ENCODE measurements around the gene RTRAF. TPM values are rescaled to one million over a fixed set of nuclear protein-coding genes. Genes with fewer than 3 reads are reported as not detected.
A peak's percentile ranks its signal among the peaks of the same experiment; 100 is the strongest.

The RTRAF gene
- total RNA-seq, 1 experiment from 2014 or later: 784 TPM

DNA sequence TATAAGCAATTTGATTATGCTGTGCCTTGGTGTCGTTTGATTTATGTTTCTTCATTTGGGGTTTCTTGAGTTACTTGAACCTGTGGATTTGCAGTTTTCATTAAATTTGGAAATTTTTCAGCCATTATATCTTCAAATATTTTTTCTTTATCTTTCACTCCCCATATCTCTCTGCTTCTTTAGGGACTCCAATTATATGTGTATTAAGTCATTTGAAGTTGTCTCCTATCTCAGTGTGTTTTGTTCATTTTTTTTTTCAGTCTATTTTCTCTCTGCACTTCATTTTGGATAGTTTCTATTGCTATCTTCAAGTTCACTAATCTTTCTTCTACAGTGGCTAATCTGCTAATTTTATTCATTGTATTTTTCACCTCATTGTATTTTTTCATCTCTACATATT is 29.4 kb upstream of the RTRAF start:
- Histone ChIP-seq H4K20me1 (ENCODE audit: insufficient read depth, low read depth, low read length) (no peaks in the 10 kb centered on the region), H3K27me3 (ENCODE audit: low read length) (no peaks in the 10 kb centered on the region), H3K36me3 (ENCODE audit: insufficient read depth, low read length) (peaks cover 67% of the 10 kb centered on the region), H3K79me2 (ENCODE audit: low read length) (peaks cover 77% of the 10 kb centered on the region), H3K4me3 (ENCODE audit: low read length) (no peak overlapping the region), H3K27ac (ENCODE audit: low read length) (no peak overlapping the region), H3K9me3 (ENCODE audit: low read length) (no peaks in the 10 kb centered on the region), H3K9ac (ENCODE audit: low read length) (no peak overlapping the region), H3K9me2 (replicated peaks; ENCODE audit: insufficient read depth, low read length) (no peaks in the 10 kb centered on the region), H3K4me2 (ENCODE audit: low read depth, low read length, poor library complexity, severe bottlenecking) (no peak overlapping the region), H3K4me1 (ENCODE audit: low read length) (peaks cover 84% of the 10 kb centered on the region), H2AFZ (ENCODE audit: low read length) (no peak overlapping the region)
- no peak for DNase-seq

GRCh38 chr14:51960866-51961265 is 28.5 kb upstream of the RTRAF start:
- H3K9me3 ChIP-seq (ENCODE audit: low read length): no peaks in the 10 kb centered on the region
- no peak overlapping the region for H3K27ac ChIP-seq (ENCODE audit: low read length)
- H3K4me3 ChIP-seq (ENCODE audit: low read length): no peak overlapping the region
- H3K9me2 ChIP-seq (replicated peaks; ENCODE audit: insufficient read depth, low read length): no peaks in the 10 kb centered on the region
- no peaks in the 10 kb centered on the region for H4K20me1 ChIP-seq (ENCODE audit: insufficient read depth, low read depth, low read length)
- no peaks in the 10 kb centered on the region for H3K27me3 ChIP-seq (ENCODE audit: low read length)
- H2AFZ ChIP-seq (ENCODE audit: low read length): no peak overlapping the region
- no peak overlapping the region for H3K4me2 ChIP-seq (ENCODE audit: low read depth, low read length, poor library complexity, severe bottlenecking)
- no peak for DNase-seq
- no peak overlapping the region for H3K9ac ChIP-seq (ENCODE audit: low read length)
- H3K79me2 ChIP-seq (ENCODE audit: low read length): peaks cover 68% of the 10 kb centered on the region
- H3K36me3 ChIP-seq (ENCODE audit: insufficient read depth, low read length): peaks cover 59% of the 10 kb centered on the region
- H3K4me1 ChIP-seq (ENCODE audit: low read length): peaks cover 88% of the 10 kb centered on the region

GRCh38 chr14:51962711-51963110 is 26.6 kb upstream of the RTRAF start:
- Histone ChIP-seq H3K79me2 (ENCODE audit: low read length) (peaks cover 50% of the 10 kb centered on the region), H3K9me3 (ENCODE audit: low read length) (no peaks in the 10 kb centered on the region), H4K20me1 (ENCODE audit: insufficient read depth, low read depth, low read length) (0 out of 2 replicates have a peak, but pooled peaks cover 4% of the 10 kb centered on the region), H3K27ac (ENCODE audit: low read length) (peak overlapping the region; percentile 5), H3K9ac (ENCODE audit: low read length) (no peak overlapping the region), H2AFZ (ENCODE audit: low read length) (no peak overlapping the region), H3K27me3 (ENCODE audit: low read length) (no peaks in the 10 kb centered on the region), H3K4me3 (ENCODE audit: low read length) (no peak overlapping the region), H3K4me2 (ENCODE audit: low read depth, low read length, poor library complexity, severe bottlenecking) (no peak overlapping the region), H3K36me3 (ENCODE audit: insufficient read depth, low read length) (peaks cover 48% of the 10 kb centered on the region), H3K9me2 (replicated peaks; ENCODE audit: insufficient read depth, low read length) (no peaks in the 10 kb centered on the region), H3K4me1 (ENCODE audit: low read length) (peaks cover 70% of the 10 kb centered on the region)
- DNase-seq: no peak

DNA sequence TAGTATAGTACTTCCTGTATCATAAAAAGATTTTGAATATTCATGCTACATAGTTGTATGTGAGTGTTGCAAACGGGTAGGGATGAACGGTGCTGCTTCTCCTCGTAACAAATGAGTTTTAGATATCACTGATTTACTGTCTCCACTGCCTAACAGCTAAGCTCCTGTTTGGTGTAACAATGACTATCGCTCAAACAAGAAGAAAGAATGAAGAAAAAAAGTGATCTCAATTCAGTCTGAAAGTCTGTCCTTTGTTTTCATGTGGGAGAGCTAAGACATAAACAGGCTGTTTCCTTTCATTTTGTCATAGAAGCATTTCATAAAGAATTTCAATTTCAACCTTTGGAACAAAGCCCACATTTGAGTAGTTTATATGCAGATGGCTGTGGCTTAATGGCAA is 26.1 kb upstream of the RTRAF start:
- Histone ChIP-seq H3K27ac (ENCODE audit: low read length) (peak overlapping the region; percentile 5; the same call in 1 of the 2 replicates), H3K36me3 (ENCODE audit: insufficient read depth, low read length) (peaks cover 43% of the 10 kb centered on the region), H3K9ac (ENCODE audit: low read length) (no peak overlapping the region), H3K4me1 (ENCODE audit: low read length) (peaks cover 67% of the 10 kb centered on the region), H3K79me2 (ENCODE audit: low read length) (peaks cover 45% of the 10 kb centered on the region), H2AFZ (ENCODE audit: low read length) (no peak overlapping the region), H3K27me3 (ENCODE audit: low read length) (no peaks in the 10 kb centered on the region), H3K9me3 (ENCODE audit: low read length) (no peaks in the 10 kb centered on the region), H3K9me2 (replicated peaks; ENCODE audit: insufficient read depth, low read length) (no peaks in the 10 kb centered on the region), H3K4me3 (ENCODE audit: low read length) (no peak overlapping the region), H4K20me1 (ENCODE audit: insufficient read depth, low read depth, low read length) (0 out of 2 replicates have a peak, but pooled peaks cover 5% of the 10 kb centered on the region), H3K4me2 (ENCODE audit: low read depth, low read length, poor library complexity, severe bottlenecking) (no peak overlapping the region)
- no peak for DNase-seq

GRCh38 chr14:51967521-51967920 is 21.8 kb upstream of the RTRAF start:
- Histone ChIP-seq H3K27me3 (ENCODE audit: low read length) (no peaks in the 10 kb centered on the region), H3K4me1 (ENCODE audit: low read length) (peaks cover 26% of the 10 kb centered on the region), H4K20me1 (ENCODE audit: insufficient read depth, low read depth, low read length) (peaks cover 5% of the 10 kb centered on the region; the same call in 1 of the 2 replicates), H3K9ac (ENCODE audit: low read length) (no peak overlapping the region), H3K36me3 (ENCODE audit: insufficient read depth, low read length) (peaks cover 27% of the 10 kb centered on the region), H3K27ac (ENCODE audit: low read length) (no peak overlapping the region), H3K4me2 (ENCODE audit: low read depth, low read length, poor library complexity, severe bottlenecking) (no peak overlapping the region), H3K9me3 (ENCODE audit: low read length) (no peaks in the 10 kb centered on the region), H3K4me3 (ENCODE audit: low read length) (no peak overlapping the region), H3K79me2 (ENCODE audit: low read length) (peaks cover 10% of the 10 kb centered on the region), H3K9me2 (replicated peaks; ENCODE audit: insufficient read depth, low read length) (no peaks in the 10 kb centered on the region), H2AFZ (ENCODE audit: low read length) (no peak overlapping the region)
- DNase-seq: no peak

DNA sequence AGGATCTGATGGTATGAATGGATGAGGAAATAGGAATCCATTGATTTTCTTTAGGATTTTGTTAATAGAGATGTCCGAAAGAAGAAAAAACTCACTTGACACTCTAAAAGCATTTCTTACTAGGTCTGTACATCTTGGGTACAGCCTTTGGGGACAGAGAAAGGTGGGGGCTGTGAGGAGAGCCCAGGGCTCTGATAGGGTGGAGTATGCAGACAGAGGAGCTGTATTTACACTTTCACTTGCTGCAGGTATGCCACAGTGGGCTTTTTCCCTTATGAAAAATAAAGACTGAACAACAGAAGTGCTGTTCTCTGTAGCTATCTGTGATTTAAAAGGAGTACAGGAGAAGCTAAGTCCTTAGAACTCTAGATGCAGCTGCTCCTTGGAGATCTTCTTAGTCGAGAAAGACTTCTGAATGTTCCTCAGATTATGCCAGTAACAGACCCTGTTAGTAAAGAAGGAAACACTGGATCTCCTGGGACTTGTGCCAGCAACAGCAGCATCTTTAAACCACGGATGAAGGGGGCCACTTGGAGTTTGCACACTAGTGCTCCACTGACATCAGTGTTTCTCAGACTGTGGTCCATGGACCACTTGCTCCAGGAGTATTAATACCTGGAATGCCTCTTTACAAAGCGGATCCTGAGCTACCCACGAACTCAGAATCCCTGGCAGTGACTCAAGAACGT is 19.4 kb upstream of the RTRAF start:
- Histone ChIP-seq H3K9me3 (ENCODE audit: low read length) (no peaks in the 10 kb centered on the region), H3K27me3 (ENCODE audit: low read length) (no peaks in the 10 kb centered on the region), H3K9me2 (replicated peaks; ENCODE audit: insufficient read depth, low read length) (no peaks in the 10 kb centered on the region), H3K9ac (ENCODE audit: low read length) (no peak overlapping the region), H3K4me2 (ENCODE audit: low read depth, low read length, poor library complexity, severe bottlenecking) (no peak overlapping the region), H3K27ac (ENCODE audit: low read length) (no peak overlapping the region), H3K36me3 (ENCODE audit: insufficient read depth, low read length) (peaks cover 15% of the 10 kb centered on the region), H3K79me2 (ENCODE audit: low read length) (no peaks in the 10 kb centered on the region), H4K20me1 (ENCODE audit: insufficient read depth, low read depth, low read length) (peaks cover 5% of the 10 kb centered on the region; the same call in 1 of the 2 replicates), H2AFZ (ENCODE audit: low read length) (no peak overlapping the region), H3K4me3 (ENCODE audit: low read length) (no peak overlapping the region), H3K4me1 (ENCODE audit: low read length) (peaks cover 6% of the 10 kb centered on the region)
- no peak for DNase-seq

GRCh38 chr14:51972566-51972965 is 16.8 kb upstream of the RTRAF start:
- H3K4me3 ChIP-seq (ENCODE audit: low read length): no peak overlapping the region
- peaks cover 9% of the 10 kb centered on the region; the same call in 1 of the 2 replicates for H3K36me3 ChIP-seq (ENCODE audit: insufficient read depth, low read length)
- H3K27ac ChIP-seq (ENCODE audit: low read length): no peak overlapping the region
- no peak for DNase-seq
- no peaks in the 10 kb centered on the region for H3K9me3 ChIP-seq (ENCODE audit: low read length)
- no peak overlapping the region for H3K4me2 ChIP-seq (ENCODE audit: low read depth, low read length, poor library complexity, severe bottlenecking)
- peaks cover 6% of the 10 kb centered on the region for H3K4me1 ChIP-seq (ENCODE audit: low read length)
- no peaks in the 10 kb centered on the region for H3K9me2 ChIP-seq (replicated peaks; ENCODE audit: insufficient read depth, low read length)
- H3K9ac ChIP-seq (ENCODE audit: low read length): no peak overlapping the region
- H3K79me2 ChIP-seq (ENCODE audit: low read length): no peaks in the 10 kb centered on the region
- no peak overlapping the region for H2AFZ ChIP-seq (ENCODE audit: low read length)
- no peaks in the 10 kb centered on the region for H3K27me3 ChIP-seq (ENCODE audit: low read length)
- peaks cover 2% of the 10 kb centered on the region; the same call in 1 of the 2 replicates for H4K20me1 ChIP-seq (ENCODE audit: insufficient read depth, low read depth, low read length)

- Histone ChIP-seq H3K4me3 (ENCODE audit: low read length) (no peak overlapping the region), H3K9ac (ENCODE audit: low read length) (no peak overlapping the region)
- no peak for DNase-seq
These were observed 12.3 kb upstream of the RTRAF start for GRCh38 chr14:51977075-51977474.

More at GRCh38 chr14:51977075-51977474, 12.3 kb upstream of the RTRAF start:
- H3K27me3 ChIP-seq (ENCODE audit: low read length): no peaks in the 10 kb centered on the region
- no peaks in the 10 kb centered on the region for H3K9me3 ChIP-seq (ENCODE audit: low read length)
- no peak overlapping the region for H2AFZ ChIP-seq (ENCODE audit: low read length)
- peaks cover 24% of the 10 kb centered on the region for H3K4me1 ChIP-seq (ENCODE audit: low read length)
- no peaks in the 10 kb centered on the region for H4K20me1 ChIP-seq (ENCODE audit: insufficient read depth, low read depth, low read length)
- no peaks in the 10 kb centered on the region for H3K9me2 ChIP-seq (replicated peaks; ENCODE audit: insufficient read depth, low read length)
- H3K36me3 ChIP-seq (ENCODE audit: insufficient read depth, low read length): no peaks in the 10 kb centered on the region
- H3K27ac ChIP-seq (ENCODE audit: low read length): no peak overlapping the region
- H3K79me2 ChIP-seq (ENCODE audit: low read length): no peaks in the 10 kb centered on the region
- no peak overlapping the region for H3K4me2 ChIP-seq (ENCODE audit: low read depth, low read length, poor library complexity, severe bottlenecking)

All from Karpas-422 (cell line).